ENCODE measurements around the gene ACER2. TPM values are rescaled to one million over a fixed set of nuclear protein-coding genes. Genes with fewer than 3 reads are reported as not detected.

ACER2 gene
- total RNA-seq (2013; cell fraction: nucleolus; rRNA removed) = 8.0 and 10.1 TPM in 2 replicates
- 2.7 and 3.4 TPM in 2 replicates for total RNA-seq (2014; rRNA removed)
- 2.4 and 2.9 TPM in 2 replicates for total RNA-seq (2014; rRNA removed; fragmentation: Illumina TruSeq; extraction: Trizol)
- 2.3 and 3.1 TPM in 2 replicates for total RNA-seq (2021)
- polyA plus RNA-seq (2011; ENCODE audit: low read depth) = 1.1 TPM
- 3.1 and 3.3 TPM in 2 replicates for polyA plus RNA-seq (2011; rRNA removed)
- 2.9 and 3.0 TPM in 2 replicates for polyA plus RNA-seq (2011; cell fraction: cytosol; rRNA removed)
- 2.1 and 2.4 TPM in 2 replicates for polyA plus RNA-seq (2011; cell fraction: nucleus; rRNA removed)
- polyA plus RNA-seq (2012) = 1.1 and 1.5 TPM in 2 replicates
- 2.5 and 3.8 TPM in 2 replicates for polyA plus RNA-seq (2014; fragmentation: Illumina TruSeq; extraction: Trizol)
- under 1 TPM; 0.07 to 0.08 TPM for polyA plus RNA-seq (2014; fragmentation: Nextera tagmentation; extraction: Ambion mirVana)
- polyA plus RNA-seq (2014; rRNA removed) = 1.3 and 2.0 TPM in 2 replicates
- 1 to 10 TPM; 1.3 to 1.6 TPM for polyA plus RNA-seq (2016; fragmentation: Nextera tagmentation; extraction: Ambion mirVana)
- polyA minus RNA-seq (2011; rRNA and poly(A)+ RNA removed) = 11.0 and 11.5 TPM in 2 replicates
- polyA minus RNA-seq (2011; cell fraction: cytosol; rRNA and poly(A)+ RNA removed) = 2.9 and 3.6 TPM in 2 replicates
- 1.8 and 2.4 TPM in 2 replicates for polyA minus RNA-seq (2011; cell fraction: nucleus; rRNA and poly(A)+ RNA removed)
- percentile 54 among the genes with signal in this experiment for Bru-seq, nascent RNA
- BruChase-seq, experiment 1, labeled RNA remaining after a 6-hour chase = percentile 53 among the genes with signal in this experiment
- BruChase-seq, experiment 2, labeled RNA remaining after a 2-hour chase = percentile 57 among the genes with signal in this experiment
- long read RNA-seq, experiment 1, partial matches to known transcripts = 1 of 1 reads
- long read RNA-seq, experiment 1, other reads (novel, unspliced or antisense) = 0 of 1 reads
- long read RNA-seq, experiment 2, partial matches to known transcripts = 0 of 1 reads
- long read RNA-seq, experiment 2, other reads (novel, unspliced or antisense) = 1 of 1 reads

DNA sequence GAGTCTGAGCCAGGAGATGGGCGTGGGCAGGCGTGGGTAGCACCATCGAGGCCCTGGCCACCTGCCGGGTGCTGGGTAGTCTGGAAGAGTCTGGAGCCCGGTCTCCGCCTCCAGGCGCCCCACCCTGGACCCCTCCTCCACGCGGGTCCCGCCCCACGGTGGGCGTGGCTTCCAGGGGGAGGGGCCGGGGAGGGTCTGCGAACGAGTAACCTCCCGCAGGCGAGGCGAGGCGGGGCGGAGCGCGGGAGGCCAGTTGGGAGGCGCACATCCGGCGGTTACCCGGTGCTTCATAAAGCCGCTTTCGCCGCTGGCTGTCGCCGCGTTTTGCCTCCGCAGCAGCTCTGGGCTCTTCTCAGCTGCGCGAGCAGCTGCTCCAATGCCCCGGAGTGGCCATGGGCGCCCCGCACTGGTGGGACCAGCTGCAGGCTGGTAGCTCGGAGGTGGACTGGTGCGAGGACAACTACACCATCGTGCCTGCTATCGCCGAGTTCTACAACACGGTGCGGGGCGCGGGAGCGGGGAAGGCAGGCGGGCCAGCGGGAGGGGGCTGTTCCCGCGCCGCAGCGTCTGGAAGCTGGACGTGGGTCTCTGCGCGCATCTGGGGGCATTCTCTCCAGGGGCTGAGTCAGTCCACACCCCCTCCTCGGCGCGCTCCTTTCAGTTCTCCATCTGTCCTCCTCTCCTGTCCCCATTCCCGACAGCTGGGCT lies at the start of gene ACER2:
Gene ACER2 (plus strand): TSS at position 317 of the 708 bp plus-strand sequence. CDS start 76 bp downstream, at position 393.
- FAIRE-seq (peak; percentile 79), ATAC-seq (peak; percentile 96), DNase-seq (ENCODE audit: low read depth, low spot score) (peak; percentile 66)
- peaks cover 10% of the 10 kb centered on the region for H3K4me1 ChIP-seq (ENCODE audit: control insufficient read depth, insufficient read depth, low read length)
- H3K36me3 ChIP-seq (ENCODE audit: control insufficient read depth in 2 of 2, insufficient read depth in 2 of 2, low read length in 1 of 2) = no peaks in the 10 kb centered on the region
- in situ Hi-C loops (cut with MboI) = no loop called here
- WGBS (ENCODE audit: insufficient coverage, insufficient replicate concordance, low lambda C conversion rate, missing lambda C conversion rate) = under 1% methylated on average over 55 of the region's 61 CpGs
- BruUV-seq (replicated peaks) = TSS peak; percentile 77
- H4K20me1 ChIP-seq (ENCODE audit: control insufficient read depth, insufficient read depth) = no peaks in the 10 kb centered on the region
- H3K79me2 ChIP-seq (ENCODE audit: control insufficient read depth, insufficient read depth, low read length) = no peaks in the 10 kb centered on the region
- H3K27ac ChIP-seq (ENCODE audit: control insufficient read depth, insufficient read depth) = 0 out of 2 replicates have a peak within 1 kb of the TSS, but pooled peaks have one; percentile 2
- peak within 1 kb of the TSS; percentile 83 for H2AFZ ChIP-seq (ENCODE audit: control insufficient read depth, low read depth, low read length)
- H3K4me2 ChIP-seq (ENCODE audit: control insufficient read depth, insufficient read depth) = peak within 1 kb of the TSS; percentile 84
- RAD21 ChIA-PET (ENCODE audit: unreplicated experiment) = interaction anchor here (1.0 to 1.9 kb wide), 2 partner anchors 45 to 48 kb away, joined by 4 to 7 read pairs; no protein-coding TSS in a partner anchor
- no peaks in the 10 kb centered on the region; the same call in 2 of the 3 replicates for H3K9me3 ChIP-seq (replicated peaks; ENCODE audit: control insufficient read depth, insufficient read depth, low read length)
- CTCF ChIA-PET = interaction anchor here (1.1 to 3.5 kb wide), 3 partner anchors 26 to 176 kb away, joined by 3 to 15 read pairs (median 4); no protein-coding TSS in a partner anchor
- SMC1A ChIA-PET (ENCODE audit: uncharacterized antibody, unreplicated experiment) = interaction anchor here (1.0 to 1.2 kb wide), 2 partner anchors 9 to 46 kb away, joined by 3 read pairs; no protein-coding TSS in a partner anchor
- peak within 1 kb of the TSS; percentile 85 for H3K4me3 ChIP-seq
- intact Hi-C loops (cut with micrococcal nuclease; ENCODE audit: unreplicated experiment) = loop anchor here (1.0 to 2.0 kb wide), 2 partner anchors 29 to 42 kb away; partner anchors contain the start of gene RPS6
- POLR2A ChIA-PET = interaction anchor here (0.9 to 1.5 kb wide), 3 partner anchors 31 to 33 kb away, joined by 3 to 4 read pairs (median 3); no protein-coding TSS in a partner anchor
- peaks cover 0 to 2% of the 10 kb centered on the region in 2 experiments; a peak in 1 of 4 replicates for H3K27me3 ChIP-seq (replicated peaks in 1 of 2; ENCODE audit: control insufficient read depth in 2 of 2, insufficient read depth in 2 of 2, low read length in 1 of 2)
- peak within 1 kb of the TSS; percentile 53 for H3K9ac ChIP-seq (ENCODE audit: control insufficient read depth, insufficient read depth, low read length)
- TF ChIP-seq, protein P1, sequence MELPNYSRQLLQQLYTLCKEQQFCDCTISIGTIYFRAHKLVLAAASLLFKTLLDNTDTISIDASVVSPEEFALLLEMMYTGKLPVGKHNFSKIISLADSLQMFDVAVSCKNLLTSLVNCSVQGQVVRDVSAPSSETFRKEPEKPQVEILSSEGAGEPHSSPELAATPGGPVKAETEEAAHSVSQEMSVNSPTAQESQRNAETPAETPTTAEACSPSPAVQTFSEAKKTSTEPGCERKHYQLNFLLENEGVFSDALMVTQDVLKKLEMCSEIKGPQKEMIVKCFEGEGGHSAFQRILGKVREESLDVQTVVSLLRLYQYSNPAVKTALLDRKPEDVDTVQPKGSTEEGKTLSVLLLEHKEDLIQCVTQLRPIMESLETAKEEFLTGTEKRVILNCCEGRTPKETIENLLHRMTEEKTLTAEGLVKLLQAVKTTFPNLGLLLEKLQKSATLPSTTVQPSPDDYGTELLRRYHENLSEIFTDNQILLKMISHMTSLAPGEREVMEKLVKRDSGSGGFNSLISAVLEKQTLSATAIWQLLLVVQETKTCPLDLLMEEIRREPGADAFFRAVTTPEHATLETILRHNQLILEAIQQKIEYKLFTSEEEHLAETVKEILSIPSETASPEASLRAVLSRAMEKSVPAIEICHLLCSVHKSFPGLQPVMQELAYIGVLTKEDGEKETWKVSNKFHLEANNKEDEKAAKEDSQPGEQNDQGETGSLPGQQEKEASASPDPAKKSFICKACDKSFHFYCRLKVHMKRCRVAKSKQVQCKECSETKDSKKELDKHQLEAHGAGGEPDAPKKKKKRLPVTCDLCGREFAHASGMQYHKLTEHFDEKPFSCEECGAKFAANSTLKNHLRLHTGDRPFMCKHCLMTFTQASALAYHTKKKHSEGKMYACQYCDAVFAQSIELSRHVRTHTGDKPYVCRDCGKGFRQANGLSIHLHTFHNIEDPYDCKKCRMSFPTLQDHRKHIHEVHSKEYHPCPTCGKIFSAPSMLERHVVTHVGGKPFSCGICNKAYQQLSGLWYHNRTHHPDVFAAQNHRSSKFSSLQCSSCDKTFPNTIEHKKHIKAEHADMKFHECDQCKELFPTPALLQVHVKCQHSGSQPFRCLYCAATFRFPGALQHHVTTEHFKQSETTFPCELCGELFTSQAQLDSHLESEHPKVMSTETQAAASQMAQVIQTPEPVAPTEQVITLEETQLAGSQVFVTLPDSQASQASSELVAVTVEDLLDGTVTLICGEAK (IDR thresholded peaks at IDR 0.05; ENCODE audit: borderline replicate concordance) = peak; percentile 61
- TF ChIP-seq HDGF (IDR thresholded peaks at IDR 0.05) (peak; percentile 63; the same call in 1 of the 2 replicates), BHLHE40 (IDR thresholded peaks at IDR 0.05; ENCODE audit: borderline replicate concordance in 1 of 2, low read depth in 2 of 2, low read length in 1 of 2) (0 out of 4 replicates have a peak, but pooled peaks have one; percentile 12 to 37), YY1 (IDR thresholded peaks at IDR 0.05; ENCODE audit: low read depth, low read length) (0 out of 2 replicates have a peak, but pooled peaks have one; percentile 11), TCF12 (IDR thresholded peaks at IDR 0.05; ENCODE audit: low read depth, low read length) (0 out of 2 replicates have a peak, but pooled peaks have one; percentile 24), POU2F2 (IDR thresholded peaks at IDR 0.05; ENCODE audit: borderline replicate concordance, low read depth, low read length) (peak; percentile 22; the same call in 1 of the 3 replicates), POLR2A (IDR thresholded peaks at IDR 0.05; ENCODE audit: low read depth, low read length) (peak; percentile 94), PAX5 (IDR thresholded peaks at IDR 0.05; ENCODE audit: borderline replicate concordance, low read depth, low read length) (peak; percentile 20; the same call in 1 of the 2 replicates), EGR1 (IDR thresholded peaks at IDR 0.05; ENCODE audit: borderline replicate concordance in 1 of 2, low read depth in 2 of 2, low read length in 2 of 2) (0 out of 3 replicates have a peak, but pooled peaks of 1 of the 2 experiments have one; percentile 15), SP1 (IDR thresholded peaks at IDR 0.05; ENCODE audit: low read depth, low read length) (peak; percentile 71)
- TF ChIP-seq, protein P2, sequence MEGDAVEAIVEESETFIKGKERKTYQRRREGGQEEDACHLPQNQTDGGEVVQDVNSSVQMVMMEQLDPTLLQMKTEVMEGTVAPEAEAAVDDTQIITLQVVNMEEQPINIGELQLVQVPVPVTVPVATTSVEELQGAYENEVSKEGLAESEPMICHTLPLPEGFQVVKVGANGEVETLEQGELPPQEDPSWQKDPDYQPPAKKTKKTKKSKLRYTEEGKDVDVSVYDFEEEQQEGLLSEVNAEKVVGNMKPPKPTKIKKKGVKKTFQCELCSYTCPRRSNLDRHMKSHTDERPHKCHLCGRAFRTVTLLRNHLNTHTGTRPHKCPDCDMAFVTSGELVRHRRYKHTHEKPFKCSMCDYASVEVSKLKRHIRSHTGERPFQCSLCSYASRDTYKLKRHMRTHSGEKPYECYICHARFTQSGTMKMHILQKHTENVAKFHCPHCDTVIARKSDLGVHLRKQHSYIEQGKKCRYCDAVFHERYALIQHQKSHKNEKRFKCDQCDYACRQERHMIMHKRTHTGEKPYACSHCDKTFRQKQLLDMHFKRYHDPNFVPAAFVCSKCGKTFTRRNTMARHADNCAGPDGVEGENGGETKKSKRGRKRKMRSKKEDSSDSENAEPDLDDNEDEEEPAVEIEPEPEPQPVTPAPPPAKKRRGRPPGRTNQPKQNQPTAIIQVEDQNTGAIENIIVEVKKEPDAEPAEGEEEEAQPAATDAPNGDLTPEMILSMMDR (IDR thresholded peaks at IDR 0.05 in 2 of 3, conservative IDR thresholded peaks at IDR 0.05 in 1 of 3; ENCODE audit: control insufficient read depth in 2 of 3, extremely low read depth in 1 of 3, insufficient read depth in 1 of 3, low read depth in 3 of 3, low read length in 3 of 3) = peak in 1 of 3 experiments; percentile 5; a peak in 2 of 6 replicates

Data from GM12878 (cell line).